Measurements from ENCODE around the gene GPR63.

The GPR63 gene

DNA sequence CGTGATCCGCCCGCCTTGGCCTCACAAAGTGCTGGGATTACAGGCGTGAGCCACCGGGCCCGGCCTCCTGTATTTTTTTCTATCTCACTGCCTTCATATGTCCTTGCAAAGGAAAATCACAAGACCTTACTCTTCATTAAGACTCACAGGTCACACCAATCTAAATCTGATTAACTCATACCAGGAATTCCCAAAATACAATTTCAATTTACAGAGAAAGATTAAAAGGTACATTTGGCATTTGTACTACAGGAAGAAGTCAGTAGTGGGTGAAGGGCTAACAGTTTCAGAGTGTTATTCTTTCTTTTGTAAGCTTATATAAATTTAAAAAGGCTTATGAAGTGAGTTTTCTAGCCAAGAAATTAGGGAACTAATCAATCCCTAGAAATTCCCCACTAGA is 87.4 kb downstream of the GPR63 start:
- no peak for DNase-seq
